Measurements from ENCODE around the gene ATP13A1. TPM values are rescaled to one million over a fixed set of nuclear protein-coding genes. Genes with fewer than 3 reads are reported as not detected.
"Not testable (repeated sequence)": the region's sequence is repeated elsewhere in the genome, so short reads cannot be mapped to it uniquely, and the experiment has no call there.

ATP13A1 gene
- total and polyA plus RNA-seq, 2 donors: 15.1 to 59.1 TPM

GRCh38 chr19:19691683-19692082, 28.2 kb upstream of the ATP13A1 start:
- 98% methylated on average over 10 of the region's 10 CpGs for WGBS
- no peak overlapping the region for H3K27ac ChIP-seq (ENCODE audit: low read depth in 1 of 2, low read length in 1 of 2)
- H3K9me3 ChIP-seq (ENCODE audit: control insufficient read depth in 2 of 2, insufficient read depth in 1 of 2, low read length in 1 of 2): peaks cover 4 to 27% of the 10 kb centered on the region in 2 donors
- no peak overlapping the region for H3K4me3 ChIP-seq (ENCODE audit: low read length in 2 of 2)
- peaks cover 0 to 4% of the 10 kb centered on the region in 2 donors for H3K36me3 ChIP-seq (ENCODE audit: control insufficient read depth in 2 of 2, insufficient read depth in 2 of 2, low read length in 1 of 2)
- H3K4me1 ChIP-seq (ENCODE audit: control insufficient read depth in 2 of 2, insufficient read depth in 2 of 2, low read length in 2 of 2): no peaks in the 10 kb centered on the region
- H3K27me3 ChIP-seq (ENCODE audit: control insufficient read depth in 2 of 2, insufficient read depth in 1 of 2, low read length in 1 of 2): no peaks in the 10 kb centered on the region
- DNase-seq (ENCODE audit: low read depth in 6 of 9, low spot score in 9 of 9): no peak

- H3K4me1 ChIP-seq (ENCODE audit: control insufficient read depth in 2 of 2, insufficient read depth in 2 of 2, low read length in 2 of 2); DNase-seq (ENCODE audit: low read depth in 6 of 9, low spot score in 9 of 9); H3K4me3 ChIP-seq (ENCODE audit: low read length in 2 of 2); H3K27ac ChIP-seq (ENCODE audit: low read depth in 1 of 2, low read length in 1 of 2); H3K27me3 ChIP-seq (ENCODE audit: control insufficient read depth in 2 of 2, insufficient read depth in 1 of 2, low read length in 1 of 2); H3K36me3 ChIP-seq (ENCODE audit: control insufficient read depth in 2 of 2, insufficient read depth in 2 of 2, low read length in 1 of 2): not testable (repeated sequence)
- peaks cover 6 to 34% of the 10 kb centered on the region in 2 donors for H3K9me3 ChIP-seq (ENCODE audit: control insufficient read depth in 2 of 2, insufficient read depth in 1 of 2, low read length in 1 of 2)
- over 99% methylated on average over 10 of the region's 10 CpGs for WGBS
Observed at GRCh38 chr19:19689023-19689422, 25.5 kb upstream of the ATP13A1 start.

GRCh38 chr19:19687090-19687489, 23.6 kb upstream of the ATP13A1 start:
- Histone ChIP-seq H3K4me3 (ENCODE audit: low read length in 2 of 2) (no peak overlapping the region), H3K4me1 (ENCODE audit: control insufficient read depth in 2 of 2, insufficient read depth in 2 of 2, low read length in 2 of 2) (no peaks in the 10 kb centered on the region), H3K36me3 (ENCODE audit: control insufficient read depth in 2 of 2, insufficient read depth in 2 of 2, low read length in 1 of 2) (peaks cover 0 to 16% of the 10 kb centered on the region in 2 donors), H3K9me3 (ENCODE audit: control insufficient read depth in 2 of 2, insufficient read depth in 1 of 2, low read length in 1 of 2) (peaks cover 9 to 45% of the 10 kb centered on the region in 2 donors), H3K27me3 (ENCODE audit: control insufficient read depth in 2 of 2, insufficient read depth in 1 of 2, low read length in 1 of 2) (no peaks in the 10 kb centered on the region), H3K27ac (ENCODE audit: low read depth in 1 of 2, low read length in 1 of 2) (no peak overlapping the region)
- 98% methylated on average over 3 of the region's 3 CpGs for WGBS
- DNase-seq (ENCODE audit: low read depth in 6 of 9, low spot score in 9 of 9): peak in 1 of 9 donors; percentile 50

GRCh38 chr19:19686580-19686979, 23.1 kb upstream of the ATP13A1 start:
- Histone ChIP-seq H3K36me3 (ENCODE audit: control insufficient read depth in 2 of 2, insufficient read depth in 2 of 2, low read length in 1 of 2) (peaks cover 0 to 19% of the 10 kb centered on the region in 2 donors), H3K4me3 (ENCODE audit: low read length in 2 of 2) (no peak overlapping the region), H3K27ac (ENCODE audit: low read depth in 1 of 2, low read length in 1 of 2) (no peak overlapping the region), H3K27me3 (ENCODE audit: control insufficient read depth in 2 of 2, insufficient read depth in 1 of 2, low read length in 1 of 2) (no peaks in the 10 kb centered on the region), H3K9me3 (ENCODE audit: control insufficient read depth in 2 of 2, insufficient read depth in 1 of 2, low read length in 1 of 2) (peaks cover 9 to 47% of the 10 kb centered on the region in 2 donors), H3K4me1 (ENCODE audit: control insufficient read depth in 2 of 2, insufficient read depth in 2 of 2, low read length in 2 of 2) (no peaks in the 10 kb centered on the region)
- 97% methylated on average over 6 of the region's 6 CpGs for WGBS
- no peak for DNase-seq (ENCODE audit: low read depth in 6 of 9, low spot score in 9 of 9)

- peaks cover 11 to 50% of the 10 kb centered on the region in 2 donors for H3K9me3 ChIP-seq (ENCODE audit: control insufficient read depth in 2 of 2, insufficient read depth in 1 of 2, low read length in 1 of 2)
- H3K4me3 ChIP-seq (ENCODE audit: low read length in 2 of 2); H3K27ac ChIP-seq (ENCODE audit: low read depth in 1 of 2, low read length in 1 of 2); H3K27me3 ChIP-seq (ENCODE audit: control insufficient read depth in 2 of 2, insufficient read depth in 1 of 2, low read length in 1 of 2); H3K4me1 ChIP-seq (ENCODE audit: control insufficient read depth in 2 of 2, insufficient read depth in 2 of 2, low read length in 2 of 2); DNase-seq (ENCODE audit: low read depth in 6 of 9, low spot score in 9 of 9): not testable (repeated sequence)
- peaks cover 2 to 23% of the 10 kb centered on the region in 2 donors for H3K36me3 ChIP-seq (ENCODE audit: control insufficient read depth in 2 of 2, insufficient read depth in 2 of 2, low read length in 1 of 2)
- WGBS: 98% methylated on average over 15 of the region's 15 CpGs
Observed at GRCh38 chr19:19686119-19686518, 22.6 kb upstream of the ATP13A1 start.

- 99% methylated on average over 20 of the region's 20 CpGs for WGBS
- Histone ChIP-seq H3K9me3 (ENCODE audit: control insufficient read depth in 2 of 2, insufficient read depth in 1 of 2, low read length in 1 of 2) (peaks cover 50 to 65% of the 10 kb centered on the region in 2 donors), H3K4me1 (ENCODE audit: control insufficient read depth in 2 of 2, insufficient read depth in 2 of 2, low read length in 2 of 2) (no peaks in the 10 kb centered on the region), H3K27me3 (ENCODE audit: control insufficient read depth in 2 of 2, insufficient read depth in 1 of 2, low read length in 1 of 2) (no peaks in the 10 kb centered on the region), H3K27ac (ENCODE audit: low read depth in 1 of 2, low read length in 1 of 2) (no peak overlapping the region), H3K4me3 (ENCODE audit: low read length in 2 of 2) (no peak overlapping the region), H3K36me3 (ENCODE audit: control insufficient read depth in 2 of 2, insufficient read depth in 2 of 2, low read length in 1 of 2) (peaks cover 65 to 80% of the 10 kb centered on the region in 2 donors)
- DNase-seq (ENCODE audit: low read depth in 6 of 9, low spot score in 9 of 9): no peak
Observed at GRCh38 chr19:19679176-19680073, 15.9 kb upstream of the ATP13A1 start.

GRCh38 chr19:19677579-19677978, 14.1 kb upstream of the ATP13A1 start:
- peaks cover 53 to 76% of the 10 kb centered on the region in 2 donors for H3K9me3 ChIP-seq (ENCODE audit: control insufficient read depth in 2 of 2, insufficient read depth in 1 of 2, low read length in 1 of 2)

GRCh38 chr19:19674315-19674714, 10.8 kb upstream of the ATP13A1 start:
- Histone ChIP-seq H3K27ac (ENCODE audit: low read depth in 1 of 2, low read length in 1 of 2) (no peak overlapping the region), H3K36me3 (ENCODE audit: control insufficient read depth in 2 of 2, insufficient read depth in 2 of 2, low read length in 1 of 2) (peaks cover 84% of the 10 kb centered on the region in 2 donors), H3K27me3 (ENCODE audit: control insufficient read depth in 2 of 2, insufficient read depth in 1 of 2, low read length in 1 of 2) (no peaks in the 10 kb centered on the region), H3K4me3 (ENCODE audit: low read length in 2 of 2) (no peak overlapping the region), H3K4me1 (ENCODE audit: control insufficient read depth in 2 of 2, insufficient read depth in 2 of 2, low read length in 2 of 2) (peaks cover 11% of the 10 kb centered on the region in 2 donors), H3K9me3 (ENCODE audit: control insufficient read depth in 2 of 2, insufficient read depth in 1 of 2, low read length in 1 of 2) (peaks cover 48 to 80% of the 10 kb centered on the region in 2 donors)
- WGBS: over 99% methylated on average over 6 of the region's 6 CpGs
- no peak for DNase-seq (ENCODE audit: low read depth in 6 of 9, low spot score in 9 of 9)

More at GRCh38 chr19:19677579-19677978, 14.1 kb upstream of the ATP13A1 start:
- Histone ChIP-seq H3K4me3 (ENCODE audit: low read length in 2 of 2) (no peak overlapping the region), H3K27ac (ENCODE audit: low read depth in 1 of 2, low read length in 1 of 2) (no peak overlapping the region), H3K27me3 (ENCODE audit: control insufficient read depth in 2 of 2, insufficient read depth in 1 of 2, low read length in 1 of 2) (no peaks in the 10 kb centered on the region), H3K4me1 (ENCODE audit: control insufficient read depth in 2 of 2, insufficient read depth in 2 of 2, low read length in 2 of 2) (no peaks in the 10 kb centered on the region), H3K36me3 (ENCODE audit: control insufficient read depth in 2 of 2, insufficient read depth in 2 of 2, low read length in 1 of 2) (peaks cover 81 to 88% of the 10 kb centered on the region in 2 donors)
- no peak for DNase-seq (ENCODE audit: low read depth in 6 of 9, low spot score in 9 of 9)
- 97% methylated on average over 7 of the region's 7 CpGs for WGBS

GRCh38 chr19:19672816-19673215, 9.3 kb upstream of the ATP13A1 start:
- H3K27me3 ChIP-seq (ENCODE audit: control insufficient read depth in 2 of 2, insufficient read depth in 1 of 2, low read length in 1 of 2): no peaks in the 10 kb centered on the region
- 99% methylated on average over 3 of the region's 3 CpGs for WGBS
- H3K9me3 ChIP-seq (ENCODE audit: control insufficient read depth in 2 of 2, insufficient read depth in 1 of 2, low read length in 1 of 2): peaks cover 36 to 70% of the 10 kb centered on the region in 2 donors
- DNase-seq (ENCODE audit: low read depth in 6 of 9, low spot score in 9 of 9): no peak
- no peak overlapping the region for H3K4me3 ChIP-seq (ENCODE audit: low read length in 2 of 2)
- peaks cover 69% of the 10 kb centered on the region in 2 donors for H3K36me3 ChIP-seq (ENCODE audit: control insufficient read depth in 2 of 2, insufficient read depth in 2 of 2, low read length in 1 of 2)
- no peak overlapping the region for H3K27ac ChIP-seq (ENCODE audit: low read depth in 1 of 2, low read length in 1 of 2)
- H3K4me1 ChIP-seq (ENCODE audit: control insufficient read depth in 2 of 2, insufficient read depth in 2 of 2, low read length in 2 of 2): peaks cover 11 to 17% of the 10 kb centered on the region in 2 donors

All from thymus (tissue), 11 donors.